B cell (primary cell): Measurements from ENCODE around the gene COL1A1. TPM values are rescaled to one million over a fixed set of nuclear protein-coding genes. Genes with fewer than 3 reads are reported as not detected.

Experiments used
- ATAC-seq: fragments of 200-7000 bp; cut with Tn5 transposase; one replicate; pipeline ENCODE4 v1.10.0; 2021; ENCODE audit warnings: low read depth, mild to moderate bottlenecking, moderate number of reproducible peaks, moderate library complexity
- CTCF ChIA-PET: fragments of 350-600 bp; sonication (Branson Sonifier 250); formaldehyde crosslinking; loops from one replicate; lab custom pipeline; 2021; ENCODE audit warnings: antibody characterized with exemption, inconsistent platforms; lab: Charles Lee
- POLR2A ChIA-PET: fragments of 350-600 bp; sonication (Branson Sonifier 250); formaldehyde crosslinking; loops from one replicate; lab custom pipeline; 2021; ENCODE audit warnings: antibody characterized with exemption; lab: Charles Lee
- DNase-seq: peaks from one replicate; pipeline ENCODE4 v3.0.0; 2013
- H2AFZ ChIP-seq: 2 replicates; pipeline ENCODE4 v1.6.1; 2012; ENCODE audit warnings: mild to moderate bottlenecking, low read depth, low read length; ENCODE audit not compliant: insufficient read depth, poor library complexity, severe bottlenecking
- H3K27ac ChIP-seq, 2 donors: 1 replicate in 1 of 2; 2 replicates in 1 of 2; pipeline ENCODE4 v1.5.1; 2012 to 2013; ENCODE audit warnings: low read length in 2 of 2, mild to moderate bottlenecking in 2 of 2, moderate library complexity in 1 of 2
- H3K27me3 ChIP-seq, 4 experiments: fragments of 200-600 bp in 1 of 4; sonication (generic) in 1 of 4; replicated peaks in 1 of 4; 1 replicate in 2 of 4; 2 replicates in 2 of 4; pipeline versions ENCODE4 v1.6.1 to v1.7.0; 2013 to 2016; ENCODE audit warnings: low read length in 3 of 4, mild to moderate bottlenecking in 2 of 4, mixed read lengths in 1 of 4, moderate library complexity in 1 of 4; ENCODE audit not compliant: insufficient read depth in 4 of 4, control insufficient read depth in 3 of 4; ENCODE audit errors: control extremely low read depth in 1 of 4
- H3K36me3 ChIP-seq, 2 experiments: replicated peaks in 1 of 2; 1 replicate in 1 of 2; 2 replicates in 1 of 2; pipeline versions ENCODE4 v1.6.1 to v1.7.1; 2013; ENCODE audit warnings: low read length in 1 of 2; ENCODE audit not compliant: insufficient read depth in 2 of 2, control insufficient read depth in 1 of 2; ENCODE audit errors: control extremely low read depth in 1 of 2, extremely low read depth in 1 of 2
- H3K4me1 ChIP-seq, 2 donors: fragments of 200-600 bp in 1 of 2; sonication (generic) in 1 of 2; 1 replicate in 1 of 2; 2 replicates in 1 of 2; pipeline versions ENCODE4 v1.5.1 to v1.6.1; 2013 to 2017; ENCODE audit warnings: low read length in 2 of 2; ENCODE audit not compliant: control insufficient read depth in 2 of 2, insufficient read depth in 2 of 2
- H3K4me2 ChIP-seq: replicated peaks from 2 replicates; pipeline ENCODE3; 2012; ENCODE audit warnings: mild to moderate bottlenecking, low read depth, low read length; ENCODE audit not compliant: poor library complexity, severe bottlenecking
- H3K4me3 ChIP-seq, 5 experiments: fragments of 200-600 bp in 1 of 5; sonication (generic) in 1 of 5; 1 replicate in 3 of 5; 2 replicates in 2 of 5; pipeline versions ENCODE4 v1.5.1 to v1.7.0; 2011 to 2016; ENCODE audit warnings: low read length in 4 of 5, mild to moderate bottlenecking in 4 of 5, low read depth in 2 of 5, control low read depth in 1 of 5, moderate library complexity in 1 of 5; ENCODE audit not compliant: insufficient read depth in 1 of 5; ENCODE audit errors: control extremely low read depth in 1 of 5, extremely low read depth in 1 of 5
- H3K79me2 ChIP-seq: fragments of 200-600 bp; sonication (generic); one replicate; pipeline ENCODE4 v1.6.0; 2016; ENCODE audit warnings: low read length; ENCODE audit not compliant: control insufficient read depth, insufficient read depth
- H3K9ac ChIP-seq: fragments of 200-600 bp; sonication (generic); 2 replicates; pipeline ENCODE4 v1.6.1; 2017; ENCODE audit warnings: mild to moderate bottlenecking, low read length, moderate library complexity
- H3K9me3 ChIP-seq, 3 donors: one replicate each; pipeline versions ENCODE4 v1.6.1 to v1.7.1; 2013; ENCODE audit warnings: low read length in 2 of 3; ENCODE audit not compliant: control insufficient read depth in 2 of 3, insufficient read depth in 1 of 3; ENCODE audit errors: control extremely low read depth in 1 of 3
- H4K20me1 ChIP-seq: 2 replicates; pipeline ENCODE4 v1.6.0; 2012; ENCODE audit warnings: mild to moderate bottlenecking, low read length; ENCODE audit not compliant: insufficient read depth, control insufficient read depth, poor library complexity, severe bottlenecking
- H3K27ac Mint-ChIP-seq: one replicate; pipeline ENCODE4 v1.8.0; 2021; ENCODE audit warnings: mixed read lengths
- H3K27me3 Mint-ChIP-seq: one replicate; pipeline ENCODE4 v1.8.0; 2021; ENCODE audit warnings: mixed read lengths
- H3K4me1 Mint-ChIP-seq: one replicate; pipeline ENCODE4 v1.8.0; 2021; ENCODE audit warnings: mixed read lengths
- H3K4me3 Mint-ChIP-seq: one replicate; pipeline ENCODE4 v1.8.0; 2021; ENCODE audit warnings: mixed read lengths
- H3K9me3 Mint-ChIP-seq: one replicate; pipeline ENCODE4 v1.8.0; 2022; ENCODE audit warnings: mixed read lengths; ENCODE audit not compliant: insufficient read depth
- CTCF ChIP-seq: fragments of 200-600 bp; IDR thresholded peaks from one replicate; pipeline ENCODE4 v1.8.0; 2022; ENCODE audit warnings: antibody characterized with exemption, mild to moderate bottlenecking
- EZH2 ChIP-seq: IDR thresholded peaks from 2 replicates; pipeline ENCODE4 v1.6.1; 2012; ENCODE audit warnings: borderline replicate concordance, low read depth, mild to moderate bottlenecking, moderate library complexity, low read length; ENCODE audit not compliant: insufficient read depth, poor library complexity, severe bottlenecking
- WGBS: methylation state at CpG from one replicate; pipeline ENCODE4 v1.1.5; 2013; ENCODE audit warnings: missing lambda C conversion rate; ENCODE audit not compliant: insufficient coverage; 5-methylcytosine and 5-hydroxymethylcytosine counted together
- intact Hi-C: fragments of 100-400 bp; cut with micrococcal nuclease; formaldehyde crosslinking; loops from one replicate; pipeline ENCODE4 v1.10.0; 2022
- polyA plus RNA-seq: library from polyadenylated mRNA; depleted of rRNA; stranded (reverse); fragments of >200 nt; gene quantifications from 2 replicates; pipeline ENCODE4 v1.2.3, GENCODE V29; 2012
- total RNA-seq, 2 donors: library from RNA; stranded (reverse); fragments of 120-200 nt in 1 of 2; gene quantifications; 1 replicate in 1 of 2; 2 replicates in 1 of 2; pipeline versions ENCODE4 v1.2.3 to v1.2.4, GENCODE V29; 2013 to 2022

Gene COL1A1
- total and polyA plus RNA-seq, 2 donors (not counting 1 experiment from before 2014, with no cell fraction given), result 0.66 to 9.1 TPM

GRCh38 chr17:50213026-50214022, 11.9 kb upstream of the COL1A1 start:
- ATAC-seq (peak; percentile 84), DNase-seq (peak; percentile 64)
- Histone ChIP-seq H3K4me2 (no peak overlapping the region), H4K20me1 (no peaks in the 10 kb centered on the region), H2AFZ (no peak overlapping the region), H3K36me3 (no peaks in the 10 kb centered on the region), H3K9ac (no peak overlapping the region), H3K4me3 (no peak overlapping the region), H3K79me2 (no peaks in the 10 kb centered on the region), H3K4me1 (peaks cover 8% of the 10 kb centered on the region in 2 donors), H3K27ac (no peak overlapping the region), H3K27me3 (peaks cover 0 to 19% (median 7%) of the 10 kb centered on the region in 4 experiments), H3K9me3 (peaks cover 0 to 3% (median 0%) of the 10 kb centered on the region in 3 donors)
- ChIA-PET POLR2A (interaction anchor here (0.7 kb wide), 2 partner anchors 13 to 19 kb away, joined by 3 to 4 read pairs; no protein-coding TSS in a partner anchor), CTCF (interaction anchor here (1.0 to 6.9 kb wide), 6 partner anchors 10 to 85 kb away, joined by 3 to 65 read pairs (median 7); partner anchors contain the start of gene COL1A1)
- H3K27ac Mint-ChIP-seq, result no peak overlapping the region
- H3K4me1 Mint-ChIP-seq, result peaks cover 11% of the 10 kb centered on the region
- WGBS, result 65% methylated on average over 3 of the region's 9 CpGs
- intact Hi-C loops, result no loop called here
- TF ChIP-seq CTCF, result no peak
- no peak for TF ChIP-seq EZH2
- peaks cover 23% of the 10 kb centered on the region for H3K27me3 Mint-ChIP-seq
- no peaks in the 10 kb centered on the region for H3K9me3 Mint-ChIP-seq
- H3K4me3 Mint-ChIP-seq, result peak overlapping the region; percentile 8
